Stimulated activated effector memory CD8-positive, alpha-beta T cell treated with anti-CD3 and anti-CD28 coated beads, Interleukin-12 subunit alpha, Interleukin-12 subunit beta, amount 100 ng/mL, for 72 hours (primary cell): ENCODE data around the gene ZSCAN29.
"Not testable (repeated sequence)": the region's sequence is repeated elsewhere in the genome, so short reads cannot be mapped to it uniquely, and the experiment has no call there.

Source experiments
- ATAC-seq: fragments of 150-1000 bp; cut with Tn5 transposase; 2 replicates; pipeline ENCODE4 v1.10.0; 2021
- DNase-seq, 2 donors: peaks; one replicate each; pipeline ENCODE4 v3.0.0; 2021 to 2022; ENCODE audit warnings: low spot score in 2 of 2
- H3K27ac Mint-ChIP-seq: one replicate; pipeline ENCODE4 v1.8.0; 2022; ENCODE audit warnings: mild to moderate bottlenecking, mixed read lengths
- H3K36me3 Mint-ChIP-seq: one replicate; pipeline ENCODE4 v1.8.0; 2022; ENCODE audit warnings: mild to moderate bottlenecking, mixed read lengths
- H3K4me1 Mint-ChIP-seq: one replicate; pipeline ENCODE4 v1.8.0; 2022; ENCODE audit warnings: mixed read lengths
- H3K4me3 Mint-ChIP-seq: one replicate; pipeline ENCODE4 v1.8.0; 2022; ENCODE audit warnings: mild to moderate bottlenecking, mixed read lengths
- H3K9me3 Mint-ChIP-seq: one replicate; pipeline ENCODE4 v1.8.0; 2022; ENCODE audit warnings: mixed read lengths

ZSCAN29 gene

DNA sequence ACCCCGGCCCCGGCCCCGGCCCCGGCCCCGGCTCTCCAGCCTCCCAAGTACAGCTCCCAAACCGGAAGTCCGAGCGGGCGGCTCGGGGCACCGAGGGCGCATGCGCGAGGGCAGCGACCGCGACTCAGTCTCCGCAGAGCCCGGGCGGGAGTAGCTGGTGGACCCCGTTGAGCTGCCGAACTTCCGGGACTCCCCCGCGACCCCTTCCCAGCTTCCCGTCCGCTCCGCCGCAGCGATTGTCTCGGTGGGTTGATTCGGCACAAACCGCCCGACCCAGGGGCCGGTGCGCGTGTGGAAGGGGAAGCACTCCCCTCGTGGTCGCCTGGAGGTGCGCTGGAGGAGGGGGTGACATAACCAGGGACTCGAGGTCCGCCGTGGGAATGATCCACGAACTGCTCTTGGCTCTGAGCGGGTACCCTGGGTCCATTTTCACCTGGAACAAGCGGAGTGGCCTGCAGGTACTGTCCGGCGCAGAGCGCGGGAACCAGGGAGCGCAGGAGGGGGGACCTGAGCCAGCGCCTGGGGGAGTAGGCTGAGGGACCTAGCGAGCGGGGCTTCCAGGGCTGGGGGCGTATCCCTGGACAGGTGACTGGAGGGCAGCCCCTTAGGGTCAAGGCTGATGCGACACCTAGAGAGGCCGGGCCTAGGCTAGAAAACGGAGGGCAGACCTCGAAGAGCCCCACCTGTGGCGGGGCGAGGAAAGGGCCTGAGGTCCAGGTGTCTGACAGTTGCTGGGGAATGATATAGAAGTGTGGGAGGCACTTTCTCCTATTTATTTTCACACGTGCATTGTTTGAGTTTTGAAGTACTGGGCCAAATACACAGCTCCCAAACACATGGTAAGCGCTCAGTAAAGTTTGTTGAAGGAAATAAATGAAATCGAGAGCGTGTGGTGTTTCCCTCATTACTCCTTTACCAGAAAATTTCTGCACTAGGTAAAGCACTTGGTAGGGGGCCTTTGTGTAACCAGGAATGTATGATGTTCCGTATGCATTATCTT, at the start of gene ZSCAN29, which contains the start of gene TUBGCP4:
Gene ZSCAN29 (minus strand): TSS at position 69 of the 1,000 bp plus-strand sequence. CDS start 1,130 bp downstream, outside the sequence.
Gene TUBGCP4 (plus strand): TSS at position 127 of the 1,000 bp plus-strand sequence. CDS start 254 bp downstream, at position 381.
- peak; percentile 84 to 93 for DNase-seq
- Mint-ChIP-seq H3K27ac (peak within 1 kb of the TSS; percentile 93), H3K4me1 (peaks cover 54% of the 10 kb centered on the region), H3K36me3 (peaks cover 38% of the 10 kb centered on the region), H3K9me3 (peaks cover 11% of the 10 kb centered on the region), H3K4me3 (peak within 1 kb of the TSS; percentile 91)
- peak; percentile 92 for ATAC-seq

DNA sequence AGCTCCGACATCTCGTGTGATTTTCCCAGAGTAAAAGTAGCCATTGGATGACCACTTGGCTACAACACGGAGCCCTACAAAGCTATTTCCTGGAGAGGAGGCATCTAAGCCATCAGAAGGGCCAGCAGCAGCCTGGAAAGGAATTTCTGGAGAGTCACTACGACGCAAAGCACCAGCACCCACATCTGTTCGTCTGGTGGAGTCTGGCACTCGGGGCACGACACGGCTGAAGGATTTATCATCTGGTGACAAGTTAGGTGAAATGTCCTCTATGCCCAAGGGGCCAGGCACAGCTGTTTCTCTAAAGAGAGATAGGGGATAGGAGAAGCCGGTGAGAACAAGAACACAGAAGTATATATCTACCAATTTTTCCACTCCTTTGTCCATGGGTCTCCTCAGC, 49.6 kb upstream of the ZSCAN29 start:
- H3K36me3 Mint-ChIP-seq: peaks cover 75% of the 10 kb centered on the region
- ATAC-seq: no peak
- peak overlapping the region; percentile 57 for H3K27ac Mint-ChIP-seq
- H3K4me1 Mint-ChIP-seq: no peaks in the 10 kb centered on the region
- no peak overlapping the region for H3K4me3 Mint-ChIP-seq
- no peak for DNase-seq
- no peaks in the 10 kb centered on the region for H3K9me3 Mint-ChIP-seq

DNA sequence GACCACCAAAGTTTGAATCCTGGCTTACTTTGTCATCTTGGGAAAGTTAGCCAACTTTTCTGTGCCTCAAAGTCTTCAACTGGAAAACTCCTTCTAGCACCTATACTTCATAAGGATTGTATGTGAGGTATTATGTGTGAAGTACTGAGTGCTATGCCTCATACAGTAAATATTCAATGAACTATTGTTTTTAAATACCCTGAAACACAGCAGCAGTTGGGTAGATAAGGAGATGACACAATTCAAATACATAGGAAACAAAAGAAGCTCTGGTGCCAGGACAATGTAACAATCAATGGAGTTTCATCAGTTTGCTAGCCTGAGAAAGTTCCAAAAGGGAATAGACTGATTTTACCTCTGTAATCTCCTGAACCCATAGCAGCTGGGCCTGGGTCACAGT, 43.4 kb upstream of the ZSCAN29 start:
- no peaks in the 10 kb centered on the region for H3K9me3 Mint-ChIP-seq
- no peak overlapping the region for H3K27ac Mint-ChIP-seq
- DNase-seq (no peak), ATAC-seq (no peak)
- H3K4me1 Mint-ChIP-seq: peaks cover 6% of the 10 kb centered on the region
- peaks cover 86% of the 10 kb centered on the region for H3K36me3 Mint-ChIP-seq
- H3K4me3 Mint-ChIP-seq: no peak overlapping the region

DNA sequence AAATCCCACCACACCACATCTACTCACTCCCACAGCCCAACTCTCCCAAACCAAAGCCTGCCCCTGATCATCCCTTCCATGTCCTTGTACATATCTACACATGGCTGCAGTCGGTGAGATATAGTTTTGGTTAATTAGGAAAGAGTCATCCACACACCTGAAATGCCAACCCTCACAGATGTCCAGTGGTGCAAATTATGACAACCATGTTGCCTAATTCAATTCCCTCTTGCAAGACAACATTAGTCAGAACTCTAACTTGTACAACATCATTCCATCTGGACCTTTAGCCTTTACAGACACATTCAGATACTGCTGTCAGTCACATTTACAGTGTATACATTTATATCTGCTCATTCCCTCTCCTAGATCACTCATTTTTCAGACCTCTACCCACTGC, 41.3 kb upstream of the ZSCAN29 start:
- peaks cover 6% of the 10 kb centered on the region for H3K4me1 Mint-ChIP-seq
- no peaks in the 10 kb centered on the region for H3K9me3 Mint-ChIP-seq
- DNase-seq (no peak), ATAC-seq (no peak)
- H3K36me3 Mint-ChIP-seq: peaks cover 86% of the 10 kb centered on the region
- H3K27ac Mint-ChIP-seq: no peak overlapping the region
- no peak overlapping the region for H3K4me3 Mint-ChIP-seq

DNA sequence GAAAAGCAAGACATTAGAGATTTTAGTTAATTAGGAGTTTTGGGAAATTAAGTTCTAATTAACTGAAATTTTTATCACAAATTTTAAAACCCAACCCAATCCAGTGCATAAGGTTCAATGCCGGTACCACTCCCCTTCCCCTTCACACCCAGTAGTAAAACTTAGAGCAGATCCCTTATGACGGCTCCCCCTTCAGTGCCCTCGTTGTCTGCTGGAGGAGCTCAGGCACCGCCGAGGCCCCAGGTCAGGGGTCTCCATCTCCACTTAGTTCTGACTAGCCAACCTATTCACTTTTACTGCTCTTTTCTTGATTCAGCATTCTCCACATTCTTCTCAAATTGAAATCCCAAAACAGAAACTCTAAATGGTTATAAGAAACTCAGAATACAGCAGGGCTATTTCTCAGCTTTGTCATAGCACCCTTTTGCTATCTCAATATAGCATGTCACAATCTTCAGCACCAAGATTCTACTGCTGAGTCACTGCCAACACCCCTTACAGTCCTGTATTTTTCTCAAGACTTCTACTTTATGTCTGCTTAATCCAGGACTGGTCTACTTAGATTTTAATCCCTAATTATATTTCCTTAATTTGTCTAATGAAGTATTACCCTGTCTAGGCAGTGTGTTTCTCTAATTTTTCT, 39.9 kb upstream of the ZSCAN29 start:
- Mint-ChIP-seq H3K27ac (peak overlapping the region; percentile 39), H3K4me3 (no peak overlapping the region)

DNA sequence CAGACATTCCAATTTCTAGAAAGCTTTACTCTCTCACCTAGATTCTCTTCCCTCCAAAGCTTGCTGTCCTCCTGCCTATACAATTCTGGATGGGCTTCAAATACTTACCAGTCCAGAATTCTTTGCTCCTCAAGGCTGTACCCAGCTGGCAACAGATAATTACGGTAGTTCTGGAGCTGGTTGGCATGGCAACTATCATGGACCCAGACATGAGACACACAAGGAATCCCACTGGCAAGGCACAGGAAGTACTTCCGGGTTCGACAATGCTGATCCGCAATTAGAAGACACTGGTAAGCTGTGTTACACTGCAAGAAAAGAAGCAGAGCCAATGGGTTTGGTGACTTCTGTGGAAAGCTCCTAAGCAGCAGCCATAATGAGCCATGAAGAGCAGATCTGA, 37.9 kb upstream of the ZSCAN29 start:
- H3K27ac Mint-ChIP-seq: no peak overlapping the region
- peaks cover 96% of the 10 kb centered on the region for H3K36me3 Mint-ChIP-seq
- peaks cover 6% of the 10 kb centered on the region for H3K4me1 Mint-ChIP-seq
- no peaks in the 10 kb centered on the region for H3K9me3 Mint-ChIP-seq
- DNase-seq (no peak), ATAC-seq (no peak)
- H3K4me3 Mint-ChIP-seq: no peak overlapping the region

More for the DNA sequence above, 39.9 kb upstream of the ZSCAN29 start:
- ATAC-seq (no peak), DNase-seq (no peak)
- no peaks in the 10 kb centered on the region for H3K9me3 Mint-ChIP-seq
- H3K4me1 Mint-ChIP-seq: peaks cover 6% of the 10 kb centered on the region
- peaks cover 96% of the 10 kb centered on the region for H3K36me3 Mint-ChIP-seq

DNA sequence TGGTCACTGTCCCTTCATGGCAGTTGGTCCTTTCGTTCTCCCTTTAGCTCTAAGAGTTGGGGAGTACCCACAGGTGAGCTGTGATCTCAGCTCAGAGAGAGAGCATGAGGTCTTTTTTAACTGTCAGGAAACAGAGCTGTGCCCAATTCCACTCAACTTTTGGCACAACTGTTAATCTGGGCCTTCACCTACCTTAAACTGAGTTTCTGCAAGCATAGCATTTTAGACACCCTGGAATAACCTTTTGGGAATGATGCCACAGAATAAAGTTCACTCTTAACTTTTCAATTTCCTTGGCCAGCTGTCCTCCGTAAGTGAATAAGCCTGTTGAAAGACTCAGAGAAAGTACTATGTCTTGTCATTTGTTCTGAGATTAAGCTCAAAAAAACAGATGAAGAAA, 36.0 kb upstream of the ZSCAN29 start:
- DNase-seq: no peak
- Mint-ChIP-seq H3K36me3 (peaks cover 93% of the 10 kb centered on the region), H3K27ac (no peak overlapping the region), H3K9me3 (no peaks in the 10 kb centered on the region), H3K4me1 (peaks cover under 1% of the 10 kb centered on the region), H3K4me3 (no peak overlapping the region)
- ATAC-seq: no peak

DNA sequence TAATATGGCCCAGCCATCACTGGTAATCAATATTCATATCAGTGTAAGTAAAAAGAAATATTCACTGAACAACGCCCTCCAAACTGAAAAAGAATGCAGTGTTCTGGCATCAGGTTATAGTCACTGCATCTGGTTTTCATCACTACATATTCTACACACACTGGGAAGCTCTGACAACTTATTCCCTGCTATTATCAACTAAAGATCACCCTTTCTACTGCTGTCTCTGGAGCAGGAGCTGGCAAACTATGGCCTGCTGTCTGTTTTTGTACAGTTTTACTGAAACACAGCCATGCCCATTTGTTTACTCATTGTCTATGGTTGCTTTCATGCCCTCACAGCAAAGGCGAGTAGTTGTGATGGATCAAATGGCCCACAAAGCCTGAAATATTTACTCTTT, 35.3 kb upstream of the ZSCAN29 start:
- Mint-ChIP-seq H3K9me3 (no peaks in the 10 kb centered on the region), H3K36me3 (peaks cover 95% of the 10 kb centered on the region), H3K4me3 (no peak overlapping the region), H3K4me1 (no peaks in the 10 kb centered on the region), H3K27ac (no peak overlapping the region)
- ATAC-seq (no peak), DNase-seq (no peak)

DNA sequence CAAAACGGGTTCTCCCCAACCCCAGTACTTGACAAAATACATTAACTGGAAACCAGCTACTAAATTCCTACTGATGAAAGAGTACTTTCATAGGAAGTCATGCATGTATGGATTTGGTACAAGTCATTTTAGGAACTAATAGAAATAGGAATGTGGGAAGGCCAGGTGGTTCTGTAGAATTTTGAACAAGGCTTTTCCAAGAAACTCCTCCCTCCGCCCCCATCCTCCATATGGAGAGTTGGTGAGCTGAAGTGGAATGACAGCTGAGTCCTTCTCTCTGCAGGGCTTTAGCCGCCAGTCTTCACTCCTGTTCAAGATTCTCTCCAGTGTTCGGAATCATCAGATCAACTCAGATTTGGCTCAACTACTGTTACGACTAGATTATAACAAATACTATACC, 33.3 kb upstream of the ZSCAN29 start:
- Mint-ChIP-seq H3K27ac (peak overlapping the region; percentile 35), H3K9me3 (no peaks in the 10 kb centered on the region), H3K4me3 (no peak overlapping the region), H3K4me1 (no peaks in the 10 kb centered on the region), H3K36me3 (peaks cover 96% of the 10 kb centered on the region)
- DNase-seq (no peak), ATAC-seq (no peak)

DNA sequence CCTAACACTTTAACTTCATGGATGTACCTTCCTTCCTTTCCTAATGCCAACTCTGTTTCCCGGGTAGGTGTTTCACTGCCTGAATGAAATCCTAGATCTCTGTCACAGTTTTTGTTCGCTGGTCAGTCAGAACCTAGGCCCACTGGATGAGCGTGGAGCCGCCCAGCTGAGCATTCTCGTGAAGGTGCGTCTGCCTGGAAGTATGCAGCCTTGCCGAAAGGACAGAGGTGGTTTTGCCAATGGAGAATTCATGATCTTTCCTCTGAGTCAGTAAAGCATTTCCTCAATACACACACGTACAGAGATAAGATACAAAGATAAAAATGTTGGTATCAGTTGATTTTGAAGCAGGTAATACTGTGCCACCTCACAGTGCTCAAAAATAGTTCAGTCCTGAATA, 32.8 kb upstream of the ZSCAN29 start:
- H3K4me3 Mint-ChIP-seq: no peak overlapping the region
- DNase-seq (no peak), ATAC-seq (no peak)
- no peaks in the 10 kb centered on the region for H3K9me3 Mint-ChIP-seq
- H3K4me1 Mint-ChIP-seq: no peaks in the 10 kb centered on the region
- peaks cover 96% of the 10 kb centered on the region for H3K36me3 Mint-ChIP-seq
- peak overlapping the region; percentile 35 for H3K27ac Mint-ChIP-seq

DNA sequence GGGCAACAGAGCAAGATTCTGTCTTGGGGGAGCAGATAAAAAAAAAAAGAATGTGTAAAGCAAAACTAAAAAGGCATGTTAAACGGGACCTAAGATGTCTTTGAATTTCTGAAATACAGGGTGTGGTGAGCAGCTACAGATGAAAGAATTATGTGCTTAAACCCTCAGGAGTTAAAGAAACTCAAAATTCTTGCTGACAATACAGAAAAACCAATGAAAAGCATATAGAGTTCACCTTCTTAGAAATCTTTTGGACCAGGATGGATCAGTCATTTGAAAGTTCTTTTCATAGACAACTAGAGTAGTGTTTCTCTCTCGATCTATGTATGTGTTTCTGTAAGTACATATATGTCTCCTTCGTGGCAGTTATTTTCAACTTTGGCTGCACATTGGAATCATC, 31.4 kb upstream of the ZSCAN29 start:
- Mint-ChIP-seq H3K4me1 (no peaks in the 10 kb centered on the region), H3K36me3 (peaks cover 96% of the 10 kb centered on the region), H3K4me3 (no peak overlapping the region), H3K9me3 (no peaks in the 10 kb centered on the region), H3K27ac (peak overlapping the region; percentile 12)
- DNase-seq (no peak), ATAC-seq (no peak)

DNA sequence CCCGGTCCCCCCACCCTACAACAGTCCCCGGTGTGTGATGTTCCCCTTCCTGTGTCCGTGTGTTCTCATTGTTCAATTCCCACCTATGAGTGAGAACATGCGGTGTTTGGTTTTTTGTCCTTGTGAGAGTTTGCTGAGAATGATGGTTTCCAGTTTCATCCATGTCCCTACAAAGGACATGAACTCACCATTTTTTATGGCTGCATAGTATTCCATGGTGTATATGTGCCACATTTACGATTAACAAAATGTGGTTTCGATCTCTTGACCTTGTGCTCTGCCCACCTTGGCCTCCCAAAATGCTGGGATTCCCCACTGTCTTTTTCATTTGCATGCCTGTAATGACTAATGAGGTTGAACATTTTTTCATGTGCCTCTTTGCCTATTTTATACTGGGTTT, 22.7 kb upstream of the ZSCAN29 start:
- not testable (repeated sequence) for H3K4me3 Mint-ChIP-seq, H3K9me3 Mint-ChIP-seq, H3K4me1 Mint-ChIP-seq, DNase-seq, ATAC-seq, H3K27ac Mint-ChIP-seq
- H3K36me3 Mint-ChIP-seq: peaks cover 90% of the 10 kb centered on the region

DNA sequence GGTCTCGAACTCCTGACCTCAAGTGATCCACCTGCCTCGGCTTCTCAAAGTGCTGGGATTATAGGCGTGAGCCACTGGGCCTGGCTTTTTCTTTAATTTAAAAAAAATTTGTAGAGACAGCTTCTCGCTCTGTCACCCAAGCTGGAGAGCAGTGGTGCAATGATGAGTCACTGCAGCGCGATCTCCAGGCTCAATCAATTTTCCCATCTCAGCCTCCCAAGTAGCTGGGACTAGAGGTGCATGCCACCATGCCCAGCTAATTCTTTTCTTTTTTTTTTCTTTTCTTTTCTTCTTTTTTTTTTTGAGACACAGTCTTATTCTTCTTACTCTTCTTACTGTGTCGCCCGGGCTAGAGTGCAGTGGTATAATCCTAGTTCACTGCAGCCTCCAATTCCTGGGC, 19.9 kb upstream of the ZSCAN29 start:
- Mint-ChIP-seq H3K27ac (peak overlapping the region; percentile 4), H3K36me3 (peaks cover 90% of the 10 kb centered on the region), H3K9me3 (no peaks in the 10 kb centered on the region), H3K4me1 (no peaks in the 10 kb centered on the region), H3K4me3 (no peak overlapping the region)
- ATAC-seq: no peak
- DNase-seq: no peak

DNA sequence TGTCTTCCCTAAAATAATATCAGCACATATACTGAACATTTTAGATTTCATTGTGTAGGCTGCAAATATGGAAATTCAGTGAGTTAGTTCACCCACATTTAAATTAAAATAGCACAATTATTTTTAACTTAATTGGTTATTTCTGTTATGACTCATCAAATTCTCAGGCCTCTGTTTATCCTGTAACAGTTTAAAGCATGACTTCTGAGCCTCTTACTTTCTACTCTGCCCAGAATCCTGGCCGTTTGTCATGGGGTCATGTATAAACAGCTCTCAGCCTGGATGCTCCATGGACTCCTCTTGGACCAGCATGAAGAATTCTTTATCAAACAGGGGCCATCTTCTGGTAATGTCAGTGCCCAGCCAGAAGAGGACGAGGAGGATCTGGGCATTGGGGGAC, 12.2 kb upstream of the ZSCAN29 start:
- no peak overlapping the region for H3K4me3 Mint-ChIP-seq
- no peak overlapping the region for H3K27ac Mint-ChIP-seq
- no peak for ATAC-seq
- H3K4me1 Mint-ChIP-seq: no peaks in the 10 kb centered on the region
- no peaks in the 10 kb centered on the region for H3K9me3 Mint-ChIP-seq
- H3K36me3 Mint-ChIP-seq: peaks cover 100% of the 10 kb centered on the region
- no peak for DNase-seq

DNA sequence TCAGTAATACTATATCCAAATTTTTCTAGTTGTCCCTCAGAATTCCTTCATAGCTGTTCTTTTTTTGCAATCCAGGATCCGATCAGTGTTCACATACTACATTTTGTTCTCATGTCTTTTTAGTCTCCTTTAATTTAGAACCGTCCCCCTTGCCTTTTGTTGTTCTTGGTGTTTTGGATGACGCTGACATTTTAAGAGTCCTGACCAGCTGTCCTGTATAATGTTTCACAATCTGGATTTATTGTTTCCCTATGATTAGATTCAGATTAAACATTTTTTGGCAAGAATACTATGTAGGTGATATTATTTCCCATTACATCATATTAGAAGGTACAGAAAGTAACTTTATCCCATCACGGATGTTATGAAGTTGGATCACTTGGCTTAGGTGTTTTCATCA, 11.5 kb upstream of the ZSCAN29 start:
- Mint-ChIP-seq H3K4me3 (no peak overlapping the region), H3K36me3 (peaks cover 100% of the 10 kb centered on the region), H3K4me1 (peaks cover 7% of the 10 kb centered on the region), H3K9me3 (no peaks in the 10 kb centered on the region), H3K27ac (no peak overlapping the region)
- DNase-seq: no peak
- no peak for ATAC-seq

DNA sequence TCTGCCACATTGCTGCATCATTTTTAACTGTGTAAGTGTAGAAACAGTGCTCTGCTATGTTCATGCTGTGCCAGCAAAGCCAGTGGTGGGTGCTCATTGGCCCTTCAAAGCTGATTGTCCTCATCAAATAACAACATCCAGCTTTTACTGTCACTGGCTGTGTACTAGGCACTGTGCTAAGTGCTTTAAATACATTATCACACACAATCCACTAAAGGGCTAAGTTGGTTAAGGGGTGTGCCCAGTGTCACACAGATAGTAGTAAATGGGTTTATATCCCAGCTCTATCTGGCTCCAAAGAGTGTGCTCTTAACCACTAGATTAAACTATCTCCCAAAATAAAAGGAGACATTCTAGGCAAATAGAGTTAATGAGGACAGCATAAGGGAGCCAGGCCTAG, 7.8 kb upstream of the ZSCAN29 start:
- ATAC-seq: no peak
- Mint-ChIP-seq H3K36me3 (peaks cover 75% of the 10 kb centered on the region), H3K27ac (no peak overlapping the region)

More for the DNA sequence above, 7.8 kb upstream of the ZSCAN29 start:
- Mint-ChIP-seq H3K4me3 (no peak overlapping the region), H3K9me3 (no peaks in the 10 kb centered on the region), H3K4me1 (peaks cover 14% of the 10 kb centered on the region)
- no peak for DNase-seq
